HG02970 (cell line): ENCODE results near the gene SCUBE1.

Experiments used
- ATAC-seq: cut with Tn5 transposase; IDR thresholded peaks from one replicate; pipeline ENCODE4 v1.9.1; 2021; ENCODE audit warnings: mild to moderate bottlenecking, moderate library complexity, moderate number of reproducible peaks; ENCODE audit not compliant: unreplicated experiment, low FRiP score

SCUBE1 gene

GRCh38 chr22:43152003-43152356 lies 191.2 kb downstream of the SCUBE1 start:
- no peak for ATAC-seq

DNA sequence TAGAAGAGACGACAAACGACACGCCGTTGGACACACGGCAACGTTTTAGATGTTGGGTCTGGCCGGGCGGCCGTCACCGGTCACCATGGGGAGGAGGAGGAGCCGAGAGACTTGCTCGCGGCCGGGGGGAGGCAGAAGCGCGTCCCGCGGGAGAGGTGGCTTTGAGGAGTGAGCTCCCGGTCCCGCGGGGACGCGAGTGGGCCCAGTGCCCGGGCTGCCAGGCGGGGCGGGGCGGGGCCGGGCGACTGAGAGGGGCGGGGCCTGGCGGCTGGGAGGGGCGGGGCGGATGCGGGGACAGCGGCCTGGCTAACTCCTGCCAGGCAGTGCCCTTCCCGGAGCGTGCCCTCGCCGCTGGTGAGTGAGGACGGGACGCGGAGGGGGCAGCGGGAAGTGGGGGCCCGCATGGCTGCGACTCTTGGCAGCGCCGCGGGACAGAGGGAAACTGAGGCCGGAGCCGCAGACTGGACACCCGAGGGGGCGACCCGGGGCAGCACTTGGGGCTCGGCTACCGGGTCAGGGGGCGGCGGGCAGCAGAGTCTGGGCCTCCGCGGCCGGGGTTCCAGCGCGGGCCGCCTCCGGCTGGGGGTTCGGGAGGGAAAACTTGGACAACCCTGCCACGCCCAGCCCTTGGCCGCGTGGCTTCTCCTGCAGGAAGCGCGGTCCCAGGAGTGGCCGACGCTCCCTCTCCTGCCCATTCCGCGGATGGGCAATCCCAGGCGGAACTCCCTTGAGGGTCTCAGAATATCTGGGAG lies 191.7 kb downstream of the SCUBE1 start, which contains the start of gene TSPO:
Gene TSPO, plus strand, starts transcription at position 309 of the 752 bp plus-strand sequence. CDS start 7,680 bp downstream, outside the sequence.
- ATAC-seq, result no peak

- no peak for ATAC-seq
Observed at GRCh38 chr22:43150731-43151206, 192.4 kb downstream of the SCUBE1 start.

DNA sequence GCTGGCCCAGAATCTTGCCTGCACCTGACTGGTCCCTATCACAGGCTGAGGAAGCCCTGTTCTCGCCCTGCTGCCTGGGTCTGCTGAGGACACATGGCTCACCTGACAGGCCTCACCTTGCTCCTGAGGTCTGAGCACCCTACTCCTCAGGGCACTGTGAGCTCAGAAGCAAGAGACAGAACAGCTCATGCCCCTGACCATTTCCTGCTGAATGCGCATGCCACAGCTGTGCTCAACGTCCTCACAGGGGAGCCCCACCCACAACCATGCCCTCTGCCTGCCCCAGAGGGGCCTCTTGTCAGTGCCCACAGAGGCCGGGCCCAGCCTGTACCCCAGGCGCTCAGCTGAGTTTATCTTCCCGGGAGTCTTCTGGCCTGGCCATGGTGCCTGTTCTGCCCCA lies 194.6 kb downstream of the SCUBE1 start:
- ATAC-seq, result no peak

- no peak for ATAC-seq
Observed at GRCh38 chr22:43147821-43148220, 195.4 kb downstream of the SCUBE1 start.
